ENCODE results near the gene LRRC14B. TPM values are rescaled to one million over a fixed set of nuclear protein-coding genes. Genes with fewer than 3 reads are reported as not detected.

Gene LRRC14B
- total and polyA plus RNA-seq, 2 of the 13 experiments (the other 11 are each of a cell fraction or from before 2014, with no cell fraction given) = not detected

DNA sequence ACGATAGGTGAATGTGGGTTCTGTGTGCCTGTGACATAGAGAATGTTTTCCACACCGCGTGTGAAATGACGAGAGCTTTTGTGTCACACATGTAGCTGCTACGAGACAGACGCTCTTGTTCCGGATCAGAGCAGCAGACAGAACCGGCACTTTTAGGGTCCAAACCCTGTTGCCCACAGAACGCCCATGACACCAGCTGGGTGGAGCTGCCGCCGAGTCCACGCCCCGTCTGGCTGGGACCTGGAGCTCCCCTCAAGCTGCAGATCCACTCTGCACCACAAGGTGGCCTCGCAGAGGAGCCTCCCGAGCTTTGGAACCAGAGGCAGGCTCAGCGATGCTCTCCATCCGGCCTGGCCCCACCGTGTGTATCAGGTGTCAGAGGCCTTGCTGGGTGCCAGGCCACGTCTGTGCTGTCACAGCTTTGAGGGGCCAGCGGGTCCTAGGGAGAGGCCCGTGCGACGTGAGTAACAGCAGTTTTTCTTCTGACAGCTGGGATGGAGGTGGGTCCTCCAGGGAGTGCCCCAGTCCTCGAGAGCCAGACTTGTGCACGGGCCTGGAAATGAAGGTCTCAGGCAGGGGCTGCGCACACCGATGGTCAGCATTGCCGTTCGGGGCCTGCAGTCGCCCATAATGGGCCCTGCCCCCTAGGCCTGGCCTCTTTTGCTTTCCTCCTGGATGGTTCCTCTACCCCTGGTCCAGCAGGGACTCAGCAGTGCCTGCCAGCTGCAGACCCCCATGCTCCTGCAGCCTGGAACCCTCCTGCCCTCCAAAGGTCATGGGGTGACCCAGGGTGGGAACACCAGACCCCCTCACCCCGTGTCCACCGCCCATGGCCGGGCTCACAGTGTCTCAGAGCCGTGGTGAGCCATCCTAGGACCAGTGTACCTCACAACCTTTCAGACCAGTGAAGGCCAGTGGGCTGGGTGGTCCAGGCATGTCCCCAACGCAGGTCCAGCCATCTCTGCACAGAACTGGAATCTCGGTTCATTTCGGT is 2.5 kb upstream of the LRRC14B start (continued):
- TF ChIP-seq NR2F1 (CRISPR knock-in tag; IDR thresholded peaks at IDR 0.05) = no peak
- TF ChIP-seq POGK (CRISPR knock-in tag; conservative IDR thresholded peaks at IDR 0.05) = 0 out of 2 replicates have a peak, but pooled peaks have one; percentile 31
- TF ChIP-seq ERF (CRISPR knock-in tag; IDR thresholded peaks at IDR 0.05) = peak; percentile 44; the same call in 1 of the 2 replicates
- TF ChIP-seq TSC22D2 (CRISPR knock-in tag; IDR thresholded peaks at IDR 0.05; ENCODE audit: borderline replicate concordance) = no peak
- TF ChIP-seq ISX (CRISPR knock-in tag; conservative IDR thresholded peaks at IDR 0.05) = no peak
- 0 out of 2 replicates have a peak, but pooled peaks have one; percentile 24 for TF ChIP-seq TARDBP (CRISPR knock-in tag; IDR thresholded peaks at IDR 0.05)
- 0 out of 2 replicates have a peak, but pooled peaks have one; percentile 27 for TF ChIP-seq CBFB (CRISPR knock-in tag; IDR thresholded peaks at IDR 0.05)
- peak; percentile 70; the same call in 1 of the 2 replicates for TF ChIP-seq SPEN (CRISPR knock-in tag; IDR thresholded peaks at IDR 0.05; ENCODE audit: low read depth)
- 0 out of 2 replicates have a peak, but pooled peaks have one; percentile 48 for TF ChIP-seq LBX2 (CRISPR knock-in tag; IDR thresholded peaks at IDR 0.05; ENCODE audit: borderline replicate concordance)
- peak; percentile 41 for TF ChIP-seq YY1 (IDR thresholded peaks at IDR 0.05; ENCODE audit: insufficient read depth, insufficient replicate concordance, low read depth, low read length)
- peak; percentile 85 for TF ChIP-seq RAD21 (CRISPR knock-in tag; IDR thresholded peaks at IDR 0.05)
- TF ChIP-seq ISL2 (CRISPR knock-in tag; IDR thresholded peaks at IDR 0.05) = no peak
- TF ChIP-seq ZNF547 (CRISPR knock-in tag; IDR thresholded peaks at IDR 0.05) = no peak
- peak; percentile 58; the same call in 1 of the 2 replicates for TF ChIP-seq ZC3H13 (CRISPR knock-in tag; IDR thresholded peaks at IDR 0.05)
- TF ChIP-seq HNF4A (CRISPR knock-in tag; IDR thresholded peaks at IDR 0.05) = peak; percentile 34
- TF ChIP-seq TBX2 (CRISPR knock-in tag; IDR thresholded peaks at IDR 0.05; ENCODE audit: borderline replicate concordance) = no peak
- TF ChIP-seq ZNF773 (CRISPR knock-in tag; IDR thresholded peaks at IDR 0.05; ENCODE audit: borderline replicate concordance) = no peak
- TF ChIP-seq ZBTB38 (CRISPR knock-in tag; IDR thresholded peaks at IDR 0.05) = 0 out of 2 replicates have a peak, but pooled peaks have one; percentile 22
- peak; percentile 59 for TF ChIP-seq SAP130 (CRISPR knock-in tag; IDR thresholded peaks at IDR 0.05; ENCODE audit: low read depth)
- 0 out of 2 replicates have a peak, but pooled peaks have one; percentile 23 for TF ChIP-seq ZNF580 (CRISPR knock-in tag; IDR thresholded peaks at IDR 0.05; ENCODE audit: borderline replicate concordance, low read depth)
- peak; percentile 55; the same call in 1 of the 2 replicates for TF ChIP-seq ZFY (CRISPR knock-in tag; IDR thresholded peaks at IDR 0.05)
- TF ChIP-seq, protein P1, sequence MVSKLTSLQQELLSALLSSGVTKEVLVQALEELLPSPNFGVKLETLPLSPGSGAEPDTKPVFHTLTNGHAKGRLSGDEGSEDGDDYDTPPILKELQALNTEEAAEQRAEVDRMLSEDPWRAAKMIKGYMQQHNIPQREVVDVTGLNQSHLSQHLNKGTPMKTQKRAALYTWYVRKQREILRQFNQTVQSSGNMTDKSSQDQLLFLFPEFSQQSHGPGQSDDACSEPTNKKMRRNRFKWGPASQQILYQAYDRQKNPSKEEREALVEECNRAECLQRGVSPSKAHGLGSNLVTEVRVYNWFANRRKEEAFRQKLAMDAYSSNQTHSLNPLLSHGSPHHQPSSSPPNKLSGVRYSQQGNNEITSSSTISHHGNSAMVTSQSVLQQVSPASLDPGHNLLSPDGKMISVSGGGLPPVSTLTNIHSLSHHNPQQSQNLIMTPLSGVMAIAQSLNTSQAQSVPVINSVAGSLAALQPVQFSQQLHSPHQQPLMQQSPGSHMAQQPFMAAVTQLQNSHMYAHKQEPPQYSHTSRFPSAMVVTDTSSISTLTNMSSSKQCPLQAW (CRISPR knock-in tag; IDR thresholded peaks at IDR 0.05) = peak; percentile 62; the same call in 1 of the 2 replicates
